ENCODE data around the gene CDHR3.

The CDHR3 gene

GRCh38 chr7:106053109-106053508, 90.0 kb downstream of the CDHR3 start:
- no peak for DNase-seq

GRCh38 chr7:106054156-106054910, 91.3 kb downstream of the CDHR3 start:
- DNase-seq: no peak

- no peak for DNase-seq
Observed at GRCh38 chr7:106054971-106055532, 92.0 kb downstream of the CDHR3 start.

GRCh38 chr7:106056513-106057203, 93.6 kb downstream of the CDHR3 start:
- DNase-seq: peak in 1 of 2 experiments; percentile 37

GRCh38 chr7:106057204-106057961, 94.3 kb downstream of the CDHR3 start:
- no peak for DNase-seq

GRCh38 chr7:106057962-106058927, 95.2 kb downstream of the CDHR3 start:
- DNase-seq: no peak

GRCh38 chr7:106058928-106059324, 95.9 kb downstream of the CDHR3 start:
- DNase-seq: no peak

GRCh38 chr7:106059556-106059955, 96.5 kb downstream of the CDHR3 start:
- no peak for DNase-seq

GRCh38 chr7:106060394-106060920, 97.4 kb downstream of the CDHR3 start:
- no peak for DNase-seq

GRCh38 chr7:106061301-106061979, 98.4 kb downstream of the CDHR3 start:
- DNase-seq: no peak

- no peak for DNase-seq
Observed at GRCh38 chr7:106062006-106062405, 98.9 kb downstream of the CDHR3 start.

- DNase-seq: no peak
Observed at GRCh38 chr7:106062521-106062931, 99.5 kb downstream of the CDHR3 start.

- no peak for DNase-seq
Observed at GRCh38 chr7:106063024-106063423, 100.0 kb downstream of the CDHR3 start.

- DNase-seq: no peak
Observed at GRCh38 chr7:106063692-106064091, 100.6 kb downstream of the CDHR3 start.

GRCh38 chr7:106064316-106064715, 101.3 kb downstream of the CDHR3 start:
- no peak for DNase-seq

GRCh38 chr7:106064771-106065574, 101.9 kb downstream of the CDHR3 start:
- DNase-seq: peak; percentile 22 to 47

- no peak for DNase-seq
Observed at GRCh38 chr7:106065575-106066500, 102.8 kb downstream of the CDHR3 start.

- no peak for DNase-seq
Observed at GRCh38 chr7:106067678-106068077, 104.6 kb downstream of the CDHR3 start.

- DNase-seq: no peak
Observed at GRCh38 chr7:106068538-106068961, 105.5 kb downstream of the CDHR3 start.
